ENCODE measurements around the gene VSTM2B. TPM values are rescaled to one million over a fixed set of nuclear protein-coding genes. Genes with fewer than 3 reads are reported as not detected.

The VSTM2B gene
- total and polyA plus RNA-seq, 2 of the 13 experiments (the other 11 are each of a cell fraction or from before 2014, with no cell fraction given): not detected

DNA sequence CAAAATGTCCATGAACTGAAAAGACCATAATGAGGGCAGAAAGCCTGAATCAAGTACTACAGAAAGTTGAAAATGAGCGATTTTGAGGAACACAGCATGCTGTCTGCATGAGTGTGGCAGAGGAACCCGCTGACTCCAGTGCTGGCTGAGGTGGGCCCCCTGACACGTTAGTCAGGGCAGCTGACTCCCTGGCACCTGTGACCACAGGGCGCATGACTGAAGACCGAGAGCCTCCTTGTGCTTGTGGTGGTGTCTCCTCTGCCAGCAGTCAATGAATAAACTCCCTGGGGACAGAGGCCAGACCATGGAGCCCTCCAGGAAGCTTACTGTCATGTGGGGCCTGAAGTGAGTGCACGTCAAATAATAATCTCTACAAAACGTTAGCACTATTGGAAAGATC lies 38.4 kb upstream of the VSTM2B start:
- Histone ChIP-seq H3K36me3 (replicated peaks in 1 of 2; ENCODE audit: control insufficient read depth in 1 of 2, insufficient read depth in 2 of 2, low read length in 2 of 2) (no peaks in the 10 kb centered on the region), H4K20me1 (ENCODE audit: insufficient read depth, low read length) (no peaks in the 10 kb centered on the region), H3K27me3 (ENCODE audit: control insufficient read depth in 1 of 2, insufficient read depth in 2 of 2, low read length in 2 of 2) (peaks cover 0 to 10% of the 10 kb centered on the region in 2 experiments; a peak in 2 of 5 replicates), H3K4me2 (ENCODE audit: low read depth, low read length) (no peak overlapping the region), H3K79me2 (ENCODE audit: insufficient read depth, low read length) (no peaks in the 10 kb centered on the region), H2AFZ (ENCODE audit: low read length) (no peak overlapping the region), H3K4me3 (replicated peaks in 1 of 3; ENCODE audit: insufficient read depth in 1 of 3, low read depth in 2 of 3, low read length in 3 of 3) (no peak overlapping the region), H3K4me1 (ENCODE audit: insufficient read depth, low read length) (no peaks in the 10 kb centered on the region), H3K9me3 (ENCODE audit: low read length) (no peaks in the 10 kb centered on the region), H3K27ac (ENCODE audit: extremely low read length, insufficient read depth, low read length) (no peak overlapping the region), H3K9ac (ENCODE audit: insufficient read depth, low read depth, low read length) (no peak overlapping the region)
- TF ChIP-seq ZNF83 (CRISPR knock-in tag; IDR thresholded peaks at IDR 0.05; ENCODE audit: borderline replicate concordance): no peak
- no peak for TF ChIP-seq HNRNPH1 (optimal IDR thresholded peaks at IDR 0.05; ENCODE audit: low read depth, low read length)
- no peak for TF ChIP-seq ZNF713 (CRISPR knock-in tag; IDR thresholded peaks at IDR 0.05)
- no peak for TF ChIP-seq RAD51 (IDR thresholded peaks at IDR 0.05; ENCODE audit: borderline replicate concordance)
- no peak for TF ChIP-seq MBD4 (IDR thresholded peaks at IDR 0.05; ENCODE audit: borderline replicate concordance, low read length)
- no peak for TF ChIP-seq GATA4 (IDR thresholded peaks at IDR 0.05; ENCODE audit: borderline replicate concordance, low read depth)
- no peak for TF ChIP-seq ZNF431 (CRISPR knock-in tag; IDR thresholded peaks at IDR 0.05; ENCODE audit: borderline replicate concordance, low read depth)
- TF ChIP-seq TGIF2 (CRISPR knock-in tag; IDR thresholded peaks at IDR 0.05): no peak
- TF ChIP-seq, protein P1, sequence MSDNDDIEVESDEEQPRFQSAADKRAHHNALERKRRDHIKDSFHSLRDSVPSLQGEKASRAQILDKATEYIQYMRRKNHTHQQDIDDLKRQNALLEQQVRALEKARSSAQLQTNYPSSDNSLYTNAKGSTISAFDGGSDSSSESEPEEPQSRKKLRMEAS (IDR thresholded peaks at IDR 0.05): no peak
- TF ChIP-seq SAP130 (CRISPR knock-in tag; IDR thresholded peaks at IDR 0.05; ENCODE audit: low read depth): no peak
- TF ChIP-seq, protein P2, sequence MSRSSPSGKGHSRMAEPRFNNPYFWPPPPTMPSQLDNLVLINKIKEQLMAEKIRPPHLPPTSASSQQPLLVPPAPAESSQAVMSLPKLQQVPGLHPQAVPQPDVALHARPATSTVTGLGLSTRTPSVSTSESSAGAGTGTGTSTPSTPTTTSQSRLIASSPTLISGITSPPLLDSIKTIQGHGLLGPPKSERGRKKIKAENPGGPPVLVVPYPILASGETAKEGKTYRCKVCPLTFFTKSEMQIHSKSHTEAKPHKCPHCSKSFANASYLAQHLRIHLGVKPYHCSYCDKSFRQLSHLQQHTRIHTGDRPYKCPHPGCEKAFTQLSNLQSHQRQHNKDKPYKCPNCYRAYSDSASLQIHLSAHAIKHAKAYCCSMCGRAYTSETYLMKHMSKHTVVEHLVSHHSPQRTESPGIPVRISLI (CRISPR knock-in tag; IDR thresholded peaks at IDR 0.05; ENCODE audit: borderline replicate concordance): no peak
- no peak for TF ChIP-seq ZFP36 (IDR thresholded peaks at IDR 0.05; ENCODE audit: borderline replicate concordance, low read depth, low read length, partially characterized antibody)
- no peak for TF ChIP-seq FOXM1 (CRISPR knock-in tag; IDR thresholded peaks at IDR 0.05)
- TF ChIP-seq ZNF792 (CRISPR knock-in tag; IDR thresholded peaks at IDR 0.05): no peak
- TF ChIP-seq MED1 (CRISPR knock-in tag; IDR thresholded peaks at IDR 0.05): no peak
- no peak for TF ChIP-seq WIZ (CRISPR knock-in tag; IDR thresholded peaks at IDR 0.05)
- TF ChIP-seq SNRNP70 (IDR thresholded peaks at IDR 0.05; ENCODE audit: low read depth, low read length): no peak
- no peak for TF ChIP-seq ZNF234 (CRISPR knock-in tag; conservative IDR thresholded peaks at IDR 0.05)
- in situ Hi-C loops (cut with HindIII; ENCODE audit: extremely low pct_ligation_motif_present, low pct_unique_long_range_greater_than_20kb) (no loop called here), intact Hi-C loops (cut with micrococcal nuclease; ENCODE audit: unreplicated experiment) (no loop called here)
- ATAC-seq: no peak
- WGBS (ENCODE audit: low lambda C conversion rate): 22% methylated on average over 7 of the region's 7 CpGs
- BruUV-seq (replicated peaks): no TSS peak
- no peak for FAIRE-seq
- POLR2A ChIA-PET: no interaction called here
- no peak for DNase-seq (ENCODE audit: low spot score)
- CTCF ChIA-PET (ENCODE audit: low intra/inter-chr PET ratio, low total read pairs): no interaction called here
